HepG2 (cell line): ENCODE measurements around the gene PACRGL. TPM values are rescaled to one million over a fixed set of nuclear protein-coding genes. Genes with fewer than 3 reads are reported as not detected.
A peak's percentile ranks its signal among the peaks of the same experiment; 100 is the strongest.

Experiments used
- ATF7 ChIP-seq, 2 experiments: fragments of 450-650 bp in 1 of 2; sonication (generic) in 1 of 2; formaldehyde crosslinking in 1 of 2; IDR thresholded peaks; 2 replicates each; pipeline versions ENCODE4 v1.4.0 to v1.6.1; 2016 to 2020; ENCODE audit warnings: antibody characterized with exemption in 1 of 2, mild to moderate bottlenecking in 1 of 2, missing genetic modification reagents in 1 of 2
- ETV5 ChIP-seq: IDR thresholded peaks from 2 replicates; pipeline ENCODE4 v1.6.1; 2018; ENCODE audit warnings: missing biosample characterization, missing genetic modification reagents, inconsistent platforms, borderline replicate concordance
- HDAC6 ChIP-seq: fragments of 200-600 bp; sonication (generic); IDR thresholded peaks from 2 replicates; pipeline ENCODE4 v1.7.0; 2017; ENCODE audit warnings: mild to moderate bottlenecking, antibody characterized with exemption, low read length, low read depth
- ISX ChIP-seq: sonication (generic); formaldehyde crosslinking; conservative IDR thresholded peaks from 2 replicates; pipeline ENCODE4 v1.5.0; 2020; ENCODE audit warnings: missing genetic modification reagents
- JUN ChIP-seq: sonication (generic); formaldehyde crosslinking; IDR thresholded peaks from 2 replicates; pipeline ENCODE4 v1.4.0; 2020; ENCODE audit warnings: mild to moderate bottlenecking, missing genetic modification reagents
- MLLT10 ChIP-seq: sonication (generic); formaldehyde crosslinking; IDR thresholded peaks from 2 replicates; pipeline ENCODE4 v1.4.0; 2020; ENCODE audit warnings: missing genetic modification reagents
- MYC ChIP-seq: sonication (generic); formaldehyde crosslinking; IDR thresholded peaks from 2 replicates; pipeline ENCODE4 v1.9.0; 2021; ENCODE audit warnings: missing genetic modification reagents, borderline replicate concordance
- SOX6 ChIP-seq, 2 experiments: fragments of 450-650 bp in 1 of 2; sonication (generic) in 1 of 2; formaldehyde crosslinking in 1 of 2; IDR thresholded peaks; 2 replicates each; pipeline versions ENCODE4 v1.4.0 to v1.6.1; 2017 to 2020; ENCODE audit warnings: antibody characterized with exemption in 1 of 2, mild to moderate bottlenecking in 1 of 2, missing genetic modification reagents in 1 of 2
- SSRP1 ChIP-seq: IDR thresholded peaks from 2 replicates; pipeline ENCODE4 v1.6.1; 2016; ENCODE audit warnings: control low read depth
- ZNF264 ChIP-seq: sonication (generic); formaldehyde crosslinking; IDR thresholded peaks from 2 replicates; pipeline ENCODE4 v1.4.0; 2020; ENCODE audit warnings: missing genetic modification reagents
- ZNF468 ChIP-seq: sonication (generic); formaldehyde crosslinking; IDR thresholded peaks from 2 replicates; pipeline ENCODE4 v1.8.0; 2022; ENCODE audit warnings: mild to moderate bottlenecking, moderate library complexity, missing genetic modification reagents
- ZNF557 ChIP-seq: sonication (generic); formaldehyde crosslinking; IDR thresholded peaks from 2 replicates; pipeline ENCODE4 v1.4.0; 2020; ENCODE audit warnings: missing genetic modification reagents
- ZNF572 ChIP-seq: sonication (generic); formaldehyde crosslinking; IDR thresholded peaks from 2 replicates; pipeline ENCODE4 v1.5.1; 2020; ENCODE audit warnings: mild to moderate bottlenecking, missing genetic modification reagents
- ZNF605 ChIP-seq: sonication (generic); formaldehyde crosslinking; IDR thresholded peaks from 2 replicates; pipeline ENCODE4 v1.8.0; 2022; ENCODE audit warnings: mild to moderate bottlenecking, missing genetic modification reagents
- ZZZ3 ChIP-seq: sonication (generic); formaldehyde crosslinking; IDR thresholded peaks from 2 replicates; pipeline ENCODE4 v1.4.0; 2020; ENCODE audit warnings: missing genetic modification reagents, mild to moderate bottlenecking, borderline replicate concordance
- polyA plus RNA-seq, 8 experiments: library from polyadenylated mRNA; depleted of rRNA in 3 of 8; stranded (reverse) in 7 of 8; unstranded in 1 of 8; fragments of >200 nt; fragmentation: Illumina TruSeq in 4 of 8; extraction: Trizol in 4 of 8; gene quantifications; 2 replicates each; pipeline versions ENCODE4 v1.2.1 to v1.2.3, GENCODE V29; 2011 to 2016; ENCODE audit warnings: low read depth in 4 of 8, missing spikeins in 1 of 8, mixed read lengths in 1 of 8; ENCODE audit not compliant: insufficient read depth in 1 of 8
- total RNA-seq, 5 experiments: library from RNA; depleted of rRNA; stranded (reverse); fragments of >200 nt; fragmentation: Illumina TruSeq; extraction: Trizol; gene quantifications; 2 replicates each; pipeline ENCODE4 v1.2.3, GENCODE V29; 2016; ENCODE audit warnings: low read depth in 1 of 5
- TF ChIP-seq, protein P1 (sequence below): sonication (generic); formaldehyde crosslinking; IDR thresholded peaks from 2 replicates; pipeline ENCODE4 v1.4.0; 2020; ENCODE audit warnings: missing genetic modification reagents
- TF ChIP-seq, protein P2 (sequence below): sonication (generic); formaldehyde crosslinking; IDR thresholded peaks from 2 replicates; pipeline ENCODE4 v1.5.0; 2020; ENCODE audit warnings: missing genetic modification reagents
- TF ChIP-seq, protein P3 (sequence below), 2 experiments: fragments of 450-650 bp in 1 of 2; sonication (generic) in 1 of 2; formaldehyde crosslinking in 1 of 2; IDR thresholded peaks; 2 replicates each; pipeline versions ENCODE4 v1.6.1 to v1.8.0; 2016 to 2022; ENCODE audit warnings: antibody characterized with exemption in 1 of 2, mild to moderate bottlenecking in 1 of 2, missing genetic modification reagents in 1 of 2

PACRGL gene
- total and polyA plus RNA-seq, 2 of the 13 experiments (the other 11 are each of a cell fraction or from before 2014, with no cell fraction given): 5.8 to 15.1 TPM

DNA sequence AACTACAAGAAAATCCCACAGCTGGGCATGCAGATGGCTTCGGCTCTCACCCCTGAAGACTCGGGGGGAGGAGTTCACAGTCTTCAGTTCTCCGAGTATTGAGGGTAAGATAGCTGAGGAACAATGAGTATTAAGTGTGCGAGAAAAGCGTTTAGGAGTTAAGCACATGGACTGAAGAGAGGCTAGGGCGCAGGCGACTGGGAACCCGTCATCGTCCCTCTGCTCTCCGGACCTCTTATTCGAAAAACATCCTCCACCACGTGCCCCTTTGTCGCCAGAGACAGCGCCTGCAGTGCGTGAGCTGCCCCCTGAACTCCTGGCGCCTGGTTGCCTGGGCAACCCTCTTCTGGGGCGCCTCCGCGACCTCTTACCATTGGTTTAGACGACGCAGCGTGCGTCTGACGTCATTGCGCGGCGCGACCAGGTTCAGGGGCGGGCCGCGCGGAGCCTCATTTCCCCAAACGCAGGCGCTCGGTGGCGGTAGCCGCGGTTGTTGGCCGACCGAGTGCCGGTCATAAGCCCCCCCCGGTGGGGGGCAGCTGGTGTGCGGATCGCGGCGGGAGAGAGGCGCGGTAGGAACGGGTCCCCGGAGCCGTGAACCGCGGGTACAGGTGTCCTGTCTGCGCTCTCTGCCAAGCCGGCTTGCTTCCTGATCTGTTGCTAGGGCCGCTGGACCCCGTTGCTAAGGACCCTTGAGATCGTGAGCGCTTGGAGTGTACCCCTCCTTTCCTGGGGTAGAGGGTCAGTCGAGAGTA is at the start of gene PACRGL (continued):
- TF ChIP-seq ISX (CRISPR knock-in tag) (no peak), MLLT10 (CRISPR knock-in tag) (no peak), ZNF264 (no peak), ZNF557 (CRISPR knock-in tag) (no peak), ZNF605 (CRISPR knock-in tag) (no peak), HDAC6 (no peak), ETV5 (no peak), JUN (CRISPR knock-in tag) (no peak), MYC (CRISPR knock-in tag) (peak; percentile 93), ZZZ3 (CRISPR knock-in tag) (no peak), SSRP1 (CRISPR knock-in tag) (no peak), ZNF572 (CRISPR knock-in tag) (no peak), SOX6 (IDR thresholded peaks at IDR 0.05) (no peak), SOX6 (CRISPR knock-in tag; IDR thresholded peaks at IDR 0.05) (peak; percentile 58), ZNF468 (CRISPR knock-in tag) (no peak), ATF7 (IDR thresholded peaks at IDR 0.05) (peak; percentile 92), ATF7 (CRISPR knock-in tag; IDR thresholded peaks at IDR 0.05) (peak; percentile 62; the same call in 1 of the 2 replicates)
- TF ChIP-seq, protein P1, sequence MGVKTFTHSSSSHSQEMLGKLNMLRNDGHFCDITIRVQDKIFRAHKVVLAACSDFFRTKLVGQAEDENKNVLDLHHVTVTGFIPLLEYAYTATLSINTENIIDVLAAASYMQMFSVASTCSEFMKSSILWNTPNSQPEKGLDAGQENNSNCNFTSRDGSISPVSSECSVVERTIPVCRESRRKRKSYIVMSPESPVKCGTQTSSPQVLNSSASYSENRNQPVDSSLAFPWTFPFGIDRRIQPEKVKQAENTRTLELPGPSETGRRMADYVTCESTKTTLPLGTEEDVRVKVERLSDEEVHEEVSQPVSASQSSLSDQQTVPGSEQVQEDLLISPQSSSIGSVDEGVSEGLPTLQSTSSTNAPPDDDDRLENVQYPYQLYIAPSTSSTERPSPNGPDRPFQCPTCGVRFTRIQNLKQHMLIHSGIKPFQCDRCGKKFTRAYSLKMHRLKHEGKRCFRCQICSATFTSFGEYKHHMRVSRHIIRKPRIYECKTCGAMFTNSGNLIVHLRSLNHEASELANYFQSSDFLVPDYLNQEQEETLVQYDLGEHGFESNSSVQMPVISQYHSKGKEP (CRISPR knock-in tag): no peak
- TF ChIP-seq, protein P2, sequence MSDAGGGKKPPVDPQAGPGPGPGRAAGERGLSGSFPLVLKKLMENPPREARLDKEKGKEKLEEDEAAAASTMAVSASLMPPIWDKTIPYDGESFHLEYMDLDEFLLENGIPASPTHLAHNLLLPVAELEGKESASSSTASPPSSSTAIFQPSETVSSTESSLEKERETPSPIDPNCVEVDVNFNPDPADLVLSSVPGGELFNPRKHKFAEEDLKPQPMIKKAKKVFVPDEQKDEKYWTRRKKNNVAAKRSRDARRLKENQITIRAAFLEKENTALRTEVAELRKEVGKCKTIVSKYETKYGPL (CRISPR knock-in tag): no peak
- TF ChIP-seq, protein P3, sequence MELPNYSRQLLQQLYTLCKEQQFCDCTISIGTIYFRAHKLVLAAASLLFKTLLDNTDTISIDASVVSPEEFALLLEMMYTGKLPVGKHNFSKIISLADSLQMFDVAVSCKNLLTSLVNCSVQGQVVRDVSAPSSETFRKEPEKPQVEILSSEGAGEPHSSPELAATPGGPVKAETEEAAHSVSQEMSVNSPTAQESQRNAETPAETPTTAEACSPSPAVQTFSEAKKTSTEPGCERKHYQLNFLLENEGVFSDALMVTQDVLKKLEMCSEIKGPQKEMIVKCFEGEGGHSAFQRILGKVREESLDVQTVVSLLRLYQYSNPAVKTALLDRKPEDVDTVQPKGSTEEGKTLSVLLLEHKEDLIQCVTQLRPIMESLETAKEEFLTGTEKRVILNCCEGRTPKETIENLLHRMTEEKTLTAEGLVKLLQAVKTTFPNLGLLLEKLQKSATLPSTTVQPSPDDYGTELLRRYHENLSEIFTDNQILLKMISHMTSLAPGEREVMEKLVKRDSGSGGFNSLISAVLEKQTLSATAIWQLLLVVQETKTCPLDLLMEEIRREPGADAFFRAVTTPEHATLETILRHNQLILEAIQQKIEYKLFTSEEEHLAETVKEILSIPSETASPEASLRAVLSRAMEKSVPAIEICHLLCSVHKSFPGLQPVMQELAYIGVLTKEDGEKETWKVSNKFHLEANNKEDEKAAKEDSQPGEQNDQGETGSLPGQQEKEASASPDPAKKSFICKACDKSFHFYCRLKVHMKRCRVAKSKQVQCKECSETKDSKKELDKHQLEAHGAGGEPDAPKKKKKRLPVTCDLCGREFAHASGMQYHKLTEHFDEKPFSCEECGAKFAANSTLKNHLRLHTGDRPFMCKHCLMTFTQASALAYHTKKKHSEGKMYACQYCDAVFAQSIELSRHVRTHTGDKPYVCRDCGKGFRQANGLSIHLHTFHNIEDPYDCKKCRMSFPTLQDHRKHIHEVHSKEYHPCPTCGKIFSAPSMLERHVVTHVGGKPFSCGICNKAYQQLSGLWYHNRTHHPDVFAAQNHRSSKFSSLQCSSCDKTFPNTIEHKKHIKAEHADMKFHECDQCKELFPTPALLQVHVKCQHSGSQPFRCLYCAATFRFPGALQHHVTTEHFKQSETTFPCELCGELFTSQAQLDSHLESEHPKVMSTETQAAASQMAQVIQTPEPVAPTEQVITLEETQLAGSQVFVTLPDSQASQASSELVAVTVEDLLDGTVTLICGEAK (IDR thresholded peaks at IDR 0.05): no peak
- TF ChIP-seq, protein P3 (CRISPR knock-in tag; IDR thresholded peaks at IDR 0.05): no peak
